Tibial artery (tissue), 4 donors: ENCODE results near the gene RNF126.

Experiments
- DNase-seq, 2 donors: peaks; one replicate each; pipeline ENCODE4 v3.0.0-alpha.2; 2019
- H3K27ac ChIP-seq, 2 donors: fragments of 200-600 bp; sonication (generic) in 1 of 2; 1 replicate in 1 of 2; 2 replicates in 1 of 2; pipeline ENCODE4 v1.5.1; 2018 to 2019; ENCODE audit warnings: mild to moderate bottlenecking in 1 of 2
- H3K27me3 ChIP-seq, 2 donors: fragments of 200-600 bp; sonication (generic) in 1 of 2; one replicate each; pipeline versions ENCODE4 v1.5.1 to v1.6.0; 2016 to 2019
- H3K36me3 ChIP-seq, 3 donors: fragments of 200-600 bp; sonication (generic) in 2 of 3; one replicate each; pipeline ENCODE4 v1.5.1; 2016 to 2019; ENCODE audit warnings: mild to moderate bottlenecking in 2 of 3
- H3K4me1 ChIP-seq, 4 donors: fragments of 200-600 bp; sonication (generic) in 2 of 4; 1 replicate in 3 of 4; 2 replicates in 1 of 4; pipeline ENCODE4 v1.5.1; 2016 to 2019
- H3K4me3 ChIP-seq, 2 donors: fragments of 200-600 bp; sonication (generic) in 1 of 2; 1 replicate in 1 of 2; 2 replicates in 1 of 2; pipeline ENCODE4 v1.5.1; 2018 to 2019; ENCODE audit warnings: mild to moderate bottlenecking in 2 of 2
- H3K9me3 ChIP-seq, 3 donors: fragments of 200-600 bp; sonication (generic) in 1 of 3; one replicate each; pipeline ENCODE4 v1.5.1; 2016 to 2019
- intact Hi-C: fragments of 100-400 bp; cut with DNase I; formaldehyde crosslinking; loops from one replicate; pipeline ENCODE4 v1.15.0; 2023; ENCODE audit warnings: low total_unique reads
- TF ChIP-seq, protein P1 (sequence below), 2 experiments: fragments of 200-600 bp in 1 of 2; fragments of 450-650 bp in 1 of 2; IDR thresholded peaks; one replicate each; pipeline ENCODE4 v1.5.1; 2017 to 2019; ENCODE audit warnings: antibody characterized with exemption in 2 of 2, mild to moderate bottlenecking in 1 of 2, moderate library complexity in 1 of 2

Gene RNF126

DNA sequence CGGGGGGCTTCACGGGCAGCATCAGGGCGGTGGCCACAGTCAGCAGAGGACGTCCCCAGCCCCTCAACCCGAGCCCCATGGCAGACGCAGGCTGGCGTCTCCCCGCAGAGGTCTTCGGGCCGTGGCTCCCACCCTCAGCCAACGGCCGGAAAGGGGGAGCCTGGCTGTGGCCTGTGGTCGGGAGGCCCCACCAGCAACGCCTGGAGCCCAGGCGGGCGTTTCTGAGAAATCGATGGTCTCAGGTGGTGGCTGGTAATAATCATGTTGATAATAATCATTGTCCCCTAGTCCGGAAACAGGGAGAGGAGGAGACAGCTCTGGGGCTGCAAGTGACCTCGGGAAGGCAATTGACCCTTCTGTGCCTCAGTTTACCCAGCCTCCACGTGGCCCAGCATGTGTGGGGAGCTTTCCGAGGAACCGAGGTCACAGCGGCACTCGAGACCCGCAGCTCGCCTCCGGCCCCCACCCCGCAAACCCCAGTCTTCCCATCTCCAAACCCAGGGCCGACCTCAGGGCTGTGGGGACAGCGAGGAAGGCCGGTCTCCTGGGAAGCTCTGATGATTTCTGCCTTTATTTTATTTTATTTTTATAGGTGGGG is 32.4 kb upstream of the RNF126 start, which contains the start of gene PRSS57:
Gene PRSS57, minus strand, starts transcription at position 101 of the 598 bp plus-strand sequence. Its CDS starts 22 bp downstream, at position 79.
- TF ChIP-seq, protein P1, sequence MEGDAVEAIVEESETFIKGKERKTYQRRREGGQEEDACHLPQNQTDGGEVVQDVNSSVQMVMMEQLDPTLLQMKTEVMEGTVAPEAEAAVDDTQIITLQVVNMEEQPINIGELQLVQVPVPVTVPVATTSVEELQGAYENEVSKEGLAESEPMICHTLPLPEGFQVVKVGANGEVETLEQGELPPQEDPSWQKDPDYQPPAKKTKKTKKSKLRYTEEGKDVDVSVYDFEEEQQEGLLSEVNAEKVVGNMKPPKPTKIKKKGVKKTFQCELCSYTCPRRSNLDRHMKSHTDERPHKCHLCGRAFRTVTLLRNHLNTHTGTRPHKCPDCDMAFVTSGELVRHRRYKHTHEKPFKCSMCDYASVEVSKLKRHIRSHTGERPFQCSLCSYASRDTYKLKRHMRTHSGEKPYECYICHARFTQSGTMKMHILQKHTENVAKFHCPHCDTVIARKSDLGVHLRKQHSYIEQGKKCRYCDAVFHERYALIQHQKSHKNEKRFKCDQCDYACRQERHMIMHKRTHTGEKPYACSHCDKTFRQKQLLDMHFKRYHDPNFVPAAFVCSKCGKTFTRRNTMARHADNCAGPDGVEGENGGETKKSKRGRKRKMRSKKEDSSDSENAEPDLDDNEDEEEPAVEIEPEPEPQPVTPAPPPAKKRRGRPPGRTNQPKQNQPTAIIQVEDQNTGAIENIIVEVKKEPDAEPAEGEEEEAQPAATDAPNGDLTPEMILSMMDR (IDR thresholded peaks at IDR 0.05): no peak
- H3K27ac ChIP-seq: no peak within 1 kb of the TSS
- H3K27me3 ChIP-seq: peaks cover 0 to 42% of the 10 kb centered on the region in 2 donors
- H3K4me1 ChIP-seq: no peaks in the 10 kb centered on the region
- intact Hi-C loops: no loop called here
- DNase-seq: no peak
- no peaks in the 10 kb centered on the region for H3K36me3 ChIP-seq
- no peak within 1 kb of the TSS for H3K4me3 ChIP-seq
- H3K9me3 ChIP-seq: no peaks in the 10 kb centered on the region

DNA sequence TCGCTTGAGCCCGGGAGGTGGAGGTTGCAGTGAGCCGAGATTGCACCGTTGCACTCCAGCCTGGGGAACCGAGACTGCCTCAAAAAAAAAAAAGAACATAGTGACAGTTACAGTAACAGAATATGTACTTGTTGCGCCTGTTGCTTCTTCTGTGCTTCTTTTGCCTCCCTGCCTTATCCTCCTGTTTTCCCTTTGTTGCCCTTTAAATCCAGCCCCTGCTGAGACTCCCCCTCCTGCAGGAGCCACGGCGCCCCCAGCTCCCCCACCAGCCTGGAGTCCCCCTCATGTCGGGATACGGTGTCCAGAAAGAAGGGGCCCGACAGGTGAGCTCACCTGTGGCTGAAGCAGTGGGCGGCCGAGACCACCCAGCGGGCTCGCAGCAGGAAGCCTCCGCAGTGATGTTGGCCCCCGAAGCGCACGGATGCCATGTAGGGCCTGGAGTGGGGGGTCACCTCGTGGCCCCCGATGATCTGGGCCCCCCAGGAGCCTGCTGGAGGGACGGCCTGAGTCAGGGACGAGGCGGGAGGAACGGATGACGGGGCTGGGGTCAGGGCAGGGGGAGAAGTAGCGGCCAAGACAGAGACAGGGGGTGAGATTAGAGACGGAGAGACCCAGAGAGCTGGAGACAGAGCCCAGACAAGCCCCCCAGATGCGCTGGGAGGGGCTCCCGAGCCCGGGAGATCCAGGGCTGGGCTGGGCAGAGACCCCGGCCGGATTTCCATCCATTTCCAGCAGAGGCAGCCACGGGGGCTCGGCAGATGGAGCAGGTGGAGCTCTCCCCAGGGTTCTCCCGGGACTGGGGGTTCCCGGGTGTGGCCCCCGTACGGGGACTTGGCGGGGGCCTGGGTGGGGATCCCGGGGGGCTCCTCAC is 31.7 kb upstream of the RNF126 start:
- H3K27me3 ChIP-seq: peaks cover 0 to 38% of the 10 kb centered on the region in 2 donors
- no peaks in the 10 kb centered on the region for H3K4me1 ChIP-seq
- no peak overlapping the region for H3K27ac ChIP-seq
- no peaks in the 10 kb centered on the region for H3K9me3 ChIP-seq
- no peak for DNase-seq
- no peak overlapping the region for H3K4me3 ChIP-seq
- no peaks in the 10 kb centered on the region for H3K36me3 ChIP-seq
- intact Hi-C loops: no loop called here
- TF ChIP-seq, protein P1 (IDR thresholded peaks at IDR 0.05): no peak

DNA sequence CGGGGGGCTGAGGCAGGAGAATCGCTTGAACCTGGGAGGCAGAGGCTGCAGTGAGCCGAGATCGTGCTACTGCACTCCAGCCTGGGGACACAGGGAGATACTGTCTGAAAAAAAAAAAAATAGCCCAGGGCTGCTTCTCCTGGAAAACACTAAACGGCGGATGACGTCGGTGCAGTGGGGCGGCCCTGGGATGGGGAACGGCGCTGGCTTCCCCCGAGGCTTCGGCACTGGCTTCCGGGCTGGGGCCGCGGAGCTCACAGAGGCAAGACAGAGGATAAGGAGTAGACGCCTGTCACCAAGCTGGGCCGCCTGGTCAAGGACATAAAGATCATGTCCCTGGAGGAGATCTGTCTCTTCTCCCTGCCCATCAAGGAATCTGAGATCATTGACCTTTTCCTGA is 27.2 kb upstream of the RNF126 start:
- Histone ChIP-seq H3K9me3 (no peaks in the 10 kb centered on the region), H3K4me3 (no peak overlapping the region), H3K4me1 (no peaks in the 10 kb centered on the region), H3K27ac (no peak overlapping the region), H3K36me3 (no peaks in the 10 kb centered on the region), H3K27me3 (peaks cover 0 to 6% of the 10 kb centered on the region in 2 donors)
- TF ChIP-seq, protein P1 (IDR thresholded peaks at IDR 0.05): no peak
- no peak for DNase-seq
- intact Hi-C loops: no loop called here

DNA sequence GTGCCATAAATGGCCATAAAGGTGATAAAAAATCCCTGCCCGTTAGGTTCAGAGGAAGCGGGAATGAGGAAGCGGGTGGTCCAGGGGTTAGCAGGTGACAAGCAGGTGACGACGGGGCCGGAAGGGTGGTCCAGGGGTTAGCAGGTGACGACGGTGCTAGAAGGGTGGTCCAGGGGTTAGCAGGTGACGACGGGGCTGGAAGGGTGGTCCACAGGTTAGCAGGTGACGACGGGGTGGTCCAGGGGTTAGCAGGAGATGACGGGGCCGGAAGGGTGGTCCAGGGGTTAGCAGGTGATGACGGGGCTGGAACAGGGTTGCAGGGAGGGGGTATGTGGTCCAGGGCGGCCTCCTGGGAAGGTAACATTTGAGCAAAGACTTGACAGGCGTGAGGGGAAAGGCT is 26.0 kb upstream of the RNF126 start:
- intact Hi-C loops: no loop called here
- H3K9me3 ChIP-seq: no peaks in the 10 kb centered on the region
- DNase-seq: no peak

DNA sequence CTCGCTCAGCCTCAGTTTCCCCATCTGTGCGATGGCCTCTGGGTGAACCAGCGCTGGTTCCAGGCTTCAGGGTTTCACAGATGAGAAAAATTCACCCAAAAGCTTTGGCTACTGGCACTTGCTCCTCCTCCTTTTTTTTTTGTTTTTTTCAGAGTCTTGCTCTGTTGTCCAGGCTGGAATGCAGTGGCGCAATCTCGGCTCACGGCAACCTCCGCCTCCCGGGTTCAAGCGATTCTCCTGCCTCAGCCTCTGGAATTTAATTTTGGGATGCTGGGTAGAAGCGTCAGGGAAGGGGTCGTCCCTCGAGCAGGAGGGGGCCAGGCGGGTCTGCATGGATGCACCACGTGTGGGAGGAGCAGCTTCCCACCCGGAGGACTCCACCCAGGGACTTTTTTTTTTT is 25.2 kb upstream of the RNF126 start:
- no peak for DNase-seq
- Histone ChIP-seq H3K36me3 (no peaks in the 10 kb centered on the region), H3K4me3 (no peak overlapping the region), H3K4me1 (no peaks in the 10 kb centered on the region), H3K27me3 (no peaks in the 10 kb centered on the region), H3K9me3 (no peaks in the 10 kb centered on the region), H3K27ac (no peak overlapping the region)
- TF ChIP-seq, protein P1 (IDR thresholded peaks at IDR 0.05): no peak
- intact Hi-C loops: no loop called here

More for the DNA sequence above, 26.0 kb upstream of the RNF126 start:
- H3K27me3 ChIP-seq: no peaks in the 10 kb centered on the region
- no peaks in the 10 kb centered on the region for H3K36me3 ChIP-seq
- H3K4me3 ChIP-seq: no peak overlapping the region
- no peak overlapping the region for H3K27ac ChIP-seq
- no peaks in the 10 kb centered on the region for H3K4me1 ChIP-seq
- TF ChIP-seq, protein P1 (IDR thresholded peaks at IDR 0.05): no peak
